WI38 (cell line): ENCODE data around the gene LTBP2.
"Not testable (repeated sequence)": the region's sequence is repeated elsewhere in the genome, so short reads cannot be mapped to it uniquely, and the experiment has no call there.

Experiments used
- H3K4me3 ChIP-seq: 2 replicates; pipeline ENCODE4 v1.5.1; 2011; ENCODE audit warnings: low read depth, mild to moderate bottlenecking, control low read depth, low read length
- TF ChIP-seq, protein P1 (sequence below): IDR thresholded peaks from 2 replicates; pipeline ENCODE4 v1.5.1; 2012; ENCODE audit warnings: low read depth, mild to moderate bottlenecking, control low read depth, low read length

Gene LTBP2

DNA sequence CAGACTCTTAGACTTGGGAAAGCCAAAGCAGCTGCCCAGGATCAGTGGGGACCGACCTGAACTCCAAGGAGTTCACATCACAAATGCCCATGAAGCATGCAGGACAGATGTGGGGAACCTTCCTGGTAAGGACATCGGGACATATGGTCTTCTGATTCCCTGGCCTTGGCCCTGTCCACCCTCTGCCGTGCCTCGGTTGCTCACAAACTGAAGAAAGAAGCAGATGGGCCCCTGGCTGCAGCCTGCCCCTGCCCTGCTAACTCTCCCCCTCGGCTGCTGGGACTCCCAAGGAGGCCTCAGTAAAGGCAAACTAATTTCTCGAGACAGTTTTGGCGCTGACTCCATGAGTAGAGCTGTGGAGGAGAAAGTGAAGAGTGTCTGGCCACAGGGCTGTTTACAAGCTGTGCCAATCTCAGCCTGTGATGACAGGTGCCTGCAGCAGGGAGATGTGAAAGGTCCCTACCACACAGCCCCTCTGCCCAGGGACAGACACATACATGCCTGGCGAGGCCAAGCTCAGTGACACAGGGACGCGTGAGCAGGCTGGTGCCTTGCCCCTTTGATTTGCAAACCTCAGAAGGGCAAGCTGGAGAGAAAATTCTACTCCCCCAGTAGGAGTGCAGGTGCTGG lies 69.9 kb downstream of the LTBP2 start:
- TF ChIP-seq, protein P1, sequence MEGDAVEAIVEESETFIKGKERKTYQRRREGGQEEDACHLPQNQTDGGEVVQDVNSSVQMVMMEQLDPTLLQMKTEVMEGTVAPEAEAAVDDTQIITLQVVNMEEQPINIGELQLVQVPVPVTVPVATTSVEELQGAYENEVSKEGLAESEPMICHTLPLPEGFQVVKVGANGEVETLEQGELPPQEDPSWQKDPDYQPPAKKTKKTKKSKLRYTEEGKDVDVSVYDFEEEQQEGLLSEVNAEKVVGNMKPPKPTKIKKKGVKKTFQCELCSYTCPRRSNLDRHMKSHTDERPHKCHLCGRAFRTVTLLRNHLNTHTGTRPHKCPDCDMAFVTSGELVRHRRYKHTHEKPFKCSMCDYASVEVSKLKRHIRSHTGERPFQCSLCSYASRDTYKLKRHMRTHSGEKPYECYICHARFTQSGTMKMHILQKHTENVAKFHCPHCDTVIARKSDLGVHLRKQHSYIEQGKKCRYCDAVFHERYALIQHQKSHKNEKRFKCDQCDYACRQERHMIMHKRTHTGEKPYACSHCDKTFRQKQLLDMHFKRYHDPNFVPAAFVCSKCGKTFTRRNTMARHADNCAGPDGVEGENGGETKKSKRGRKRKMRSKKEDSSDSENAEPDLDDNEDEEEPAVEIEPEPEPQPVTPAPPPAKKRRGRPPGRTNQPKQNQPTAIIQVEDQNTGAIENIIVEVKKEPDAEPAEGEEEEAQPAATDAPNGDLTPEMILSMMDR = no peak

DNA sequence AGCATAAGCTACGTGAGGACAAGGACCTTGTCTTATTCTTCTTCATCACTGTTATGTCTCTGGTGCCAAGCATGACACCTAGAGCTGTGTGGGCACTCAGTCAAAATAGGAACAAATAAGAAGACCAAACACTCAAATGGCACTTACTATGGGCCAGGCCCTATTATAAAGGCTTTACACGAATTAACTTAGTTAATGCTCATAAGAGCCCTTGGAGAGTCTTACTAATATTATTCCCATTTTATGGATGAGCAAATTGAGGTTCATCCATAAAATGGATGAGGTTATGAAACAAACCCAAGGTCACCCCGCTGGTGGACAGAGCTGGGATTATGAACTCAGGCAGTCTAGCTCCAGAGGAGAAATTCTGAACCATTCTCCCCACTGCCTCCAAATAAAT lies 70.8 kb downstream of the LTBP2 start:
- H3K4me3 ChIP-seq = no peak overlapping the region
- TF ChIP-seq, protein P1 = no peak

More for the DNA sequence above, 69.9 kb downstream of the LTBP2 start:
- H3K4me3 ChIP-seq = no peak overlapping the region

DNA sequence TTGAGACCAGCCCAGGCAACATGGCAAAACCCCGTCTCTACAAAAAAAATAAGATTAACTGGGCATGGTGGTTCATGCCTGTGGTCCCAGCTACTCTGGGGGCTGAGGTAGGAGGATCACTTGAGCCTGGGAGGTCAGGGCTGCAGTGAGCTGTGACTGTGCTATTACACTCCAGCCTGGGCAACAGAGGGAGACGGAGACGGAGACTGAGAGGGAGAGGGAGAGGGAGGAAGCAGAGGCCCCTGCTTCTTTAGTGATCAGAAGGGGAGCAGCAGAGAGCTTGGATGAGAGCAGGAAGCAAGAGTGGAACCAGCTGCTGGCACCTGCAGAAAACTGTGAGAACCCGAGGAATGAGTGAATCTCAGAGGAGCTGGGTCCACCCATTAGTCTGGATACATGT lies 72.5 kb downstream of the LTBP2 start:
- TF ChIP-seq, protein P1 = no peak
- no peak overlapping the region for H3K4me3 ChIP-seq

DNA sequence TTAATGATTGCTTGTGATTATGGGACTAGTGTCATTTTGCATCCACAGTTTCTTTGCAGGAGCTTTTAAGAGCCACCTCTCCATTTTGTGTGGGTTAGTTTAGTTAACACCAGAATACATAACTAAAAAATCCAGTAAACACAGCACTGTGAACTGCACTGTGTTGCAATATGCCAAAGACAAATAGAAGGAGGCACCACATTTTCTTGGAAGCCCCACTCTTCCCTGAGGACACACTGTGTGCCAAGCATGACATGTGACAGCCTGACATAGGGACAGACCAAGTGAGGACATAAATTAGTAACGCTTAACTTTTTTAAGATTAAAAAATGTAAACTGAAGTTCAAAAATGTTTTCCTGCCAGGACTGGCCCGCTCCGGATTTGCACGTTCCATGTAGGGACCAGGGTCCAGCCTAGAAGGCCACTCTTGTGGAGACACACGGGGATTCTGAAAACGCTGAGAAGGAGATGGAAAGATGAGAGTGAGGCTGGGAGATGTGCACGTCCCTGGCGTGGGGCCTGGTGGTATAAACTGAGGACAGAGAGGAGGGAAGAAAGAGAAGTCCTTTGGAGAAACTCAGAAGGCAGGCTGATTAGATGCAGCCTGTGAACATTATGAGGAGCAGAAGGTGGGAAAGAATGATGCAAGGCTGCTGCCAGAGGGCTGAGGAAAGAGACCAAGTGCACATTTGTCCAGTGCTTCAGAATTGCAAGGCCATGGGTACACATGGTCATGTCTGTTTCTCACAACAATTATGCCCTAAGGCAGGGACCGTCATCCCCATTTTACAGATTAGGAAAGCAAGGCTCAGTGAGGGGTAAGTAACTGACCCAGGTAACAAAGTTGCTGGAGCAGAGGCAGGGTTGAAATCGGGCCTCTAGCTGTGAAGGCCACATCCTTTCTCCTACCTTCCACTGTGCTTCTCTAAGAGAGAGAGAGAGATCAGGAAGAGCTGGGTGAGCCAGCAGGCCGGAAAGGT lies 73.3 kb downstream of the LTBP2 start:
- TF ChIP-seq, protein P1 = no peak

DNA sequence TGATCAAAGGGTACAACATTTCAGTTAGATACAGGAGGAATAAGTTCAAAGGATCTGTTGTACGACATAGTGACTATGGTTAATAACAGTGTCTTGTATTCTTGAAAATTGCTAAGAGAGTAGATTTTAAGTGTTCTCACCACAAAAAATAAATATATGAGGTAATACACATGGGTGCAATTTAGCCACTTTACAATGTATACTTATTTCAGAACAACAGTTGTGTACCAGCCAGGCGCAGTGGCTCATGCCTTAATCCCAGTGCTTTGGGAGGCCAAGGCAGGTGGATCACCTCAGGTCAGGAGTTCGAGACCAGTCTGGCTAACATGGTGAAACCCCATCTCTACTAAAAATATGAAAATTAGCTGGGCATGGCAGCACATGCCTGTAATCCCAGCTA lies 75.7 kb downstream of the LTBP2 start:
- H3K4me3 ChIP-seq = not testable (repeated sequence)

More for the DNA sequence above, 73.3 kb downstream of the LTBP2 start:
- H3K4me3 ChIP-seq = no peak overlapping the region

DNA sequence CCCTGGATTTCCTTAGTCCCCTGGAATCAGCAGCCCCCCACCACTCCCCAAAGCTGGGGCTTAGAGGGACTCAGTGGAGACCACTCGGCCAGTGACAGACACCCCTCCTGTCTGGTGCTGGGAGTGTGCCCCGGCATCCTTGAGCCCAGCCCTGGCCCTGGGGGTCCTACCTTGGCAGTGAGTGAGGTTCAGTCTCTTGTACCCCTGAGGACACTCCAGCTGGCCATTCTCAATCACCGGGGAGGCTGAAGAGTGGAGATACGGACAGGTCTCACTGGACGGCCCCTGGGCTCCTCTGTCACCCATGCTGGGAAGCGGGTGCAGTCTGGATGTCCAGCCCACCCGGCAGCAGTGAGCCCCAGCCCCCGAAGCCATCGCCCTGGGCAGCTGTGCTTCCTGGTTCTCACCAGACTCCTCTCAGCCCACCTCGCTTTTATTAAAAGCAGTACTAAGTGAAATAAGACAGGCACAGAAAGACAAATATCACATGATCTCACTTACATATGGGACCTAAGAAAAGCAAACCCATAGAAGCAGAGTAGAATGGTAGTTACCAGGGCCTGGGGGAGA lies 76.2 kb downstream of the LTBP2 start:
- TF ChIP-seq, protein P1 = no peak
- H3K4me3 ChIP-seq = no peak overlapping the region

DNA sequence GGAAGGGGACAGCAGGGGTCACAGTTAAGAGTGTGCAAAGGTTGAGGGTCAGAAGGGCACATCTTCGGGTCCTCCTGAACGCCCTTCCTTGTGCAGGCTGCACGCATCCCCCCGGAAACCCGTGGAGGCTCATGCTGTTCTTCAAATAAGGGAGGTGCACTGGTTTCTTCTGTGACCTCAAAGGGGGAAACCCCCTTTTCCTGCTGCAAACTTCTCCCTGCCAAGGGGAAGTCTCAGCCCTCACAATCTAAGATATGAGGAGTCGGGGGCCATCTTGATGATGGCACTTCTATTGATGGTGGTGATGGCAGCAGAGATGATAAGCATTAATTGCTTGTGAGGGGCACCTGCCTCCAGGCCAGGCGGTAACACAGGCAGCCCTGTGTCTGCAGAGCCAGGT lies 78.5 kb downstream of the LTBP2 start:
- TF ChIP-seq, protein P1 = no peak
- no peak overlapping the region for H3K4me3 ChIP-seq
